Amniotic epithelial cell (primary cell): ENCODE data around the gene C22orf23.
"Not testable (repeated sequence)": the region's sequence is repeated elsewhere in the genome, so short reads cannot be mapped to it uniquely, and the experiment has no call there.

Experiments
- DNase-seq: peaks from one replicate; pipeline ENCODE4 v3.0.0-alpha.2; 2010; ENCODE audit warnings: low read depth

Gene C22orf23

DNA sequence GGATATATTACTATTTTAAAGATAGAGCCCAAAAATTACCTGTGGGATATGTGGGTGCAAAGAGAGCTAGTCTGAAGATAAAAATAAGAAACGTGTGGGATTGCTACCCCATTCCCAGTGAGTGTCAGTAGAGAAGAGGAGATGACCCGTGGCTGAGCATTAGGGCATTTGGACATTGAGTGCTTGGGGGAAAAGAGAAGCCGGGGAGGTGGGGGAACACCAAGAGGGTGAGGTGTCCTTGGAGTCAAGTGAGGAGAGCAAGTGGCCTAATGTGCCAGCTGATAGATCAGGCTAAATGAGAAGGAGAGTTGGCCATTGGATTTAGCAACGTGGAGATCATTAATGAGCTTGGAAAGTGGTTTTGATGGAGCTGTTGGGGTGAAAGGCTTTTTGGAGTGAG lies 1.3 kb upstream of the C22orf23 start:
- no peak for DNase-seq

- DNase-seq = no peak
These were observed 352 bp downstream of the C22orf23 start for GRCh38 chr22:37953062-37953436.

DNA sequence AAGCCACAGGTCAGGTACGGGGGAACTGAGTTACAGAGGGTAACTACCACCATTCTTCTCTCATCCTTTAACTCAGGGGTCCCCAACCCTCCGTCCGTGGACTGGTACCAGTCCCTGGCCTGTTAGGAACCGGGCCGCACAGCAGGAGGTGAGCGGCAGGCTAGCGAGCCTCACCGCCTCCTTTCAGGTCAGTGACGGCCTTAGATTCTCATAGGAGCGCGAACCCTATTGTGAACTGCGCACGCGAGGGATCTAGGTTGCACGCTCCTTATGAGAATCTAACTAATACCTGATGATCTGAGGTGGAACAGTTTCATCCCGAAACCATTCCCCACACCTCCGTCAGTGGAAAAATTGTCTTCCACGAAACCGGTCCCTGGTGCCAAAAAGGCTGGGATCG lies 772 bp downstream of the C22orf23 start:
- not testable (repeated sequence) for DNase-seq

GRCh38 chr22:37951305-37951704 lies 2.1 kb downstream of the C22orf23 start:
- peak; percentile 18 for DNase-seq

DNA sequence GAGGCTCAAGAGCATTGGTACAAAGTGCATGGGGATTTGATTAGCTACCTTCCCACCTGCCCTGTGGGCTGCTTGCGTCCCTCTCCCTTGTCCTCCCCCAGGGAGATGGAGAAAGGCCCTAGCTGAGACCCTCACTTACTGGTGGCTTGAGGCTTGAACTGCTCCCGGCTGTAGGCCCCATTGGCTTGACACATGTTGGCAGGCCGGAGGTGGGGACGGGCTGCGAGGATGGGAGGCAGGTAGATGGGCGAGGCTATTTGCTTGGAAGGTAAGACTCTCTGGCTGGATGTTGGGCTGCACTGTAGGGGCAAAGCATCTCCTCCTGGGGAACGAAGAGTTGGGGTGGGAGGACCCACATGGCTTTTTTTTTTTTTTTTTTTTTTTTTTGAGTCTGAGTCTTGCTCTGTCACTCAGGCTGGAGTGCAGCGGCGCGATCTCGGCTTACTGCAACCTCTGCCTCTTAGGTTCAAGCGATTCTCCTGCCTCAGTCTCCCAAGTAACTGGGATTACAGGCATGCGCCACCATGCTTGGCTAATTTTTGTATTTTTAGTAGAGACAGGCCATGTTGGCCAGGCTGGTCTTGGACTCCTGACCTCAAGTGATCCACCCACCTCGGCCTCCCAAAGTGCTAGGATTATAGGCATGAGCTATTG lies 6.1 kb downstream of the C22orf23 start:
- not testable (repeated sequence) for DNase-seq

DNA sequence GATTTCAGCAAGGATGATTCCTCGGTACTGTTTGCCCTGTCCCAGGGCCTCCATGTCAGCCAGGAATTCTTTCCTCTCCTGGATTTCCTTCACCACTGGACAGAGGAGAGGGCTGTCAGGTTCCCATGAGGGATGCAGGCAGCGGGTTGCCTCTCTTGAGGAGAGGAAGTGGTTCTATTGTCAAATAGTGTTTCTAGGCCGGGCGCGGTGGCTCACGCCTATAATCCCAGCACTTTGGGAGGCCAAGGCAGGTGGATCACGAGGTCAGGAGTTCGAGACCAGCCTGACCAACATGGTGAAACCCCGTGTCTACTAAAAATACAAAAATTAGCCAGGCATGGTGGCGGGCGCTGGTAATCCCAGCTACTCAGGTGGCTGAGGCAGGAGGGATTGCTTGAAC lies 9.0 kb downstream of the C22orf23 start:
- not testable (repeated sequence) for DNase-seq

DNA sequence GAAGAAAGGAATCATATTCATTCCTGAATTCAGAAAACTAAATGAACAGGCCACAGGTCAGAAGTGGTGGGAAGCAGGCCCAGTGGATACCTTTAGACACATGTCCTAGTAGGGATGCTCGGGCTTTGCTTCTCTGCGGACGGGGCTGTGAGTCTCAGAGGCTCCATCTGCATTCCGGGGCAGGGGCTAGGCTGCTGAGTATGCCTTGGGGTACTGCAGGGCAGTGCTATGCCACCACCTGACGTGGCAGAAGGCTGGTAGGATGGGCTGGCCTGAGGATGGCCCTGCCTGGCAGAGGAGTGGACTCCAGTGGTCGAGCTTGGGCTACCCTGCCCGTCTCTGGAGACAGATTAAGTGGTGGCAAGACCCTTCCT lies 9.6 kb downstream of the C22orf23 start:
- DNase-seq = no peak

- no peak for DNase-seq
These were observed 10.1 kb downstream of the C22orf23 start for GRCh38 chr22:37943136-37943824.

DNA sequence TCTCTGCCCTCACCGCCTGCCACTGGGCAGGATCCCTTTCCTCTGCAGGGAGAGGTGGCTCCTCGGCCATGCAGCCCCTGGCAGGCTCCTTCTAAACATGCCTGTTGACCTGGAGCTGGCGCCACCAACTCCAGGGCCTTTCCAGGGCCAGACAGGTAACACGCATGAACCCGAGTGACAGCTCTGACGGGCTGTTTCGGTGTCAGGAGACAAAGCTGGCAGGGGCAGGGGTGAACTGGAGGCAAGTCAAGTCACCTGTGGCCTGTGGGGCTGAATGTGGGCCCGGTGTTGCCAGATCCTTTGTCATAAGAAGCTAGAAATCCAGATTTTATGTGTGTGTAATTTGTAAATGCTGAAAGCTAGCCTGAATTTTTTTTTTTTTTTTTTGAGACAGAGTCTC lies 11.3 kb downstream of the C22orf23 start:
- DNase-seq = no peak

GRCh38 chr22:37940698-37941376 lies 12.6 kb downstream of the C22orf23 start:
- DNase-seq = no peak

- DNase-seq = peak; percentile 74
These were observed 19.6 kb downstream of the C22orf23 start for GRCh38 chr22:37933711-37934376.

DNA sequence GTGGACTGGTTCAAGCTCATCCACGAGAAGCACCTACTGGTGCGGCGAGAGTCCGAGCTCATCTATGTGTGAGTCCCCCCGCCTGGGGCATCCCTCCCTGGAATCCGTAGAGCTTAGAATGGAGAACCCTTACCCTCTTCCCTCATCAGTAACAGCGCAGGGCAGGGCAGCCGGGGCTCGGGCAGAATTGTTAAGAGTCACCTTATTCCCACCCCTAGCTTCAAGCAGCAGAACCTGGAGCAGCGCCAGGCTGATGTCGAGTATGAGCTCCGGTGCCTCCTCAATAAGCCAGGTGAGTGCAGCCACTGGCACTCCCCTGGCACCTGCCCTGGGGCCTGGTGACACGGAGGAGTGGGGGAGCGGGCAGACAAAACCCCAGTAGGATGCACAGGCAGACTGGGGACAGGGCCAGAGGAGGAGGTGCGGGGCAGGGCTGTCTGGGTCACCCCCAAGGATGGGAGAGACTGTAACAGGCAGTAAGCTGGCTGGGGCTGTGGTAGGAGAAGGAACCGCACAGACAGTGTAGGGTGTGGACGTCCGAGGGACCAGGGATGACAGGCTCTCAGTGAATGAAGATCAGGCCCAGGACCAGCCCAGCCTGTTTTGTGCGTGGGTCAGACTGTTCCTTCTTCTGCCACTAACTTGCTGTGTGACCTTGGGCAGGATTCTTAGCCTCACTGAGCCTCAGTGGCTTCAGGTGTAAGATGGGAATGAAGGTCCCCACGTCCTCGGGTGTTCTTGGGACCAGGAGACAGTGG lies 20.4 kb downstream of the C22orf23 start:
- no peak for DNase-seq

GRCh38 chr22:37932401-37932800 lies 21.0 kb downstream of the C22orf23 start:
- DNase-seq = no peak

DNA sequence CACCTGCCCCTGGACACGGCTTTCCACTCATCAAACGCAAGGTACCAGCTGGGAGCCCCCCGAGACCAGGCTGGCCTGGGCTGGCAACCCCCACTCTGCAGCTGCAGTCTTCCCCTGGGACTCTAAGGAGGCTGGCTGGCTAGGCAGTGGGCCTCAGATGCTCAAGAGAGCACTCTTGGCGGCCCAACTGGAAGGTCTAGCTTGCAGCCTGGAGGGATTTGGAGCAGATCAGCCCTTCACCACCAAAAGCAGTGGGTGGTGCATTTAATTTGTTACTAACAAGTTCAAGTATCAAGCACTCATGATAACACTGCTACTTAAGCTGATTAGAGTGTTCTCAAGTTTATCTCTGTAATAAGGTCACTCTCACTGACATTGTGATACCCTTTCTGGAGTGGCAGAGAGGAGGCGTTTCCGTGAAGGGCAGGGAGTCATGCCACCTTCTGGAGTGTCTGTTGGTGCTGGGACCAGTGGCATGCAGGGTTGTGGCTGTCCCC lies 21.5 kb downstream of the C22orf23 start:
- DNase-seq = no peak

DNA sequence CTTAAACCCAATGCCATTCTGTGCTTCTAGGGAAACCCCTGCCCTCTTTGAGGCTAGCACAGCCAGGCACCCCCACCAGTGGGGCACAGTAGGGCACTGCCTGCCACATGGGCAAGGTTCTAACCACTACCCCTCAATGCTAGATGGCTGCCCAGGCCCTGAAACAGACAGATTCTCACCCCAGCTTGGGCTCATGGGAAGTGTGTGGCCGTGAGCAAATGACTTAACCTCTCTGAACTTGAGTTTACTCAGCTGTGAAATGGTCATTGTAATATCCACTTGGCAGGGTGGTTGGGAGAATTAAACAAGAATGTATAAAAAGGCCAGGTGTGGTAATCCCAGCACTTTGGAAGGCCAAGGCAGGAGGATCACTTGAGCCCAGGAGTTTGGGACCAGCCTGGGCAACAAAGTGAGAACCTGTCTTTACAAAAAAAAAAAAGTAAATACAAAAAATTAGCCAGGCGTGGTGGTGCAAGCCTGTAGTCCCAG lies 22.4 kb downstream of the C22orf23 start:
- DNase-seq = no peak

GRCh38 chr22:37930270-37930951 lies 23.0 kb downstream of the C22orf23 start:
- DNase-seq = peak; percentile 21

GRCh38 chr22:37929390-37929789 lies 24.0 kb downstream of the C22orf23 start:
- no peak for DNase-seq

DNA sequence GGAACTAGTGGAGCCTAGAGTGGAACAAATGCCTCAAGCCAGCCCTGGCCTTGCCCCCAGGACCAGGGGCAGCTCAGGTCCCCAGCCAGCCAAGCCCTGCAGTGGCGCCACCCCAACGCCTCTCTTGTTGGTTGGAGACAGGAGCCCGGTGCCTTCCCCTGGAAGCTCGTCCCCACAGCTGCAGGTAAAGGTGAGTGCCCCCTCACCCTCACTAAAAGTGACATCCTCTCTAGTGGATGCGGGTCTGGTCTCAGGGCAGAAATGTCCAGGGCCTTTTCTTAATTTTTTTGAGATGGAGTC lies 25.8 kb downstream of the C22orf23 start:
- no peak for DNase-seq

- peak; percentile 7 for DNase-seq
These were observed 26.4 kb downstream of the C22orf23 start for GRCh38 chr22:37926771-37927636.

DNA sequence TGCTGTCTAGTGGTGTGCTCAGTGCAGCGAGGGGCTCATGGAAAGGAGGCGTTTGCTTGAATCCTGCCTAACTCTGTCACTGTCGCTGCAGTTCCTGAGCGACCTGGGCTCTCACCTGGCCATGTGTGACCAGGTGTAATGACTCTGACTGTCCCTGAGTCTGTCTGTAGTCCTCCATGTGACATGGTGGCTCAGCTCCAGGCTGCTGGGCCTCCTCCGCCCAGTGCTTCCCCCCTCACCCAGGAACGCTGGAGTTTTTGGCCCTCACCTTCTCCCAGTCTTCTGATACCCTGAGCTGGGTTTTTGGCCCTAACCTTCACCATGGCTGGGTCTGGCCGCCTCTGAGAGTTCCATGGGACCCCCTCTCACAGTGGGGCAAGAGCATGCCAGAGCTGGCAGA lies 27.0 kb downstream of the C22orf23 start:
- no peak for DNase-seq
